Cardiac fibroblast (primary cell): Measurements from ENCODE around the gene GCK.

Experiments used
- DNase-seq, 2 donors: peaks; one replicate each; pipeline versions ENCODE4 v3.0.0 to v3.0.0-alpha.2; 2010; ENCODE audit warnings: low read depth in 2 of 2
- H3K4me3 ChIP-seq, 2 donors: replicated peaks in 1 of 2; 1 replicate in 1 of 2; 2 replicates in 1 of 2; pipeline ENCODE4 v1.5.1; 2011; ENCODE audit warnings: low read depth in 2 of 2, low read length in 2 of 2, mild to moderate bottlenecking in 2 of 2, moderate library complexity in 1 of 2
- TF ChIP-seq, protein P1 (sequence below): IDR thresholded peaks from one replicate; pipeline ENCODE4 v1.5.1; 2011; ENCODE audit warnings: low read depth, mild to moderate bottlenecking, low read length, inconsistent platforms

The GCK gene

GRCh38 chr7:44218418-44219201 is 29.4 kb upstream of the GCK start:
- no peak overlapping the region for H3K4me3 ChIP-seq
- peak in 1 of 2 donors; percentile 22 for DNase-seq
- TF ChIP-seq, protein P1, sequence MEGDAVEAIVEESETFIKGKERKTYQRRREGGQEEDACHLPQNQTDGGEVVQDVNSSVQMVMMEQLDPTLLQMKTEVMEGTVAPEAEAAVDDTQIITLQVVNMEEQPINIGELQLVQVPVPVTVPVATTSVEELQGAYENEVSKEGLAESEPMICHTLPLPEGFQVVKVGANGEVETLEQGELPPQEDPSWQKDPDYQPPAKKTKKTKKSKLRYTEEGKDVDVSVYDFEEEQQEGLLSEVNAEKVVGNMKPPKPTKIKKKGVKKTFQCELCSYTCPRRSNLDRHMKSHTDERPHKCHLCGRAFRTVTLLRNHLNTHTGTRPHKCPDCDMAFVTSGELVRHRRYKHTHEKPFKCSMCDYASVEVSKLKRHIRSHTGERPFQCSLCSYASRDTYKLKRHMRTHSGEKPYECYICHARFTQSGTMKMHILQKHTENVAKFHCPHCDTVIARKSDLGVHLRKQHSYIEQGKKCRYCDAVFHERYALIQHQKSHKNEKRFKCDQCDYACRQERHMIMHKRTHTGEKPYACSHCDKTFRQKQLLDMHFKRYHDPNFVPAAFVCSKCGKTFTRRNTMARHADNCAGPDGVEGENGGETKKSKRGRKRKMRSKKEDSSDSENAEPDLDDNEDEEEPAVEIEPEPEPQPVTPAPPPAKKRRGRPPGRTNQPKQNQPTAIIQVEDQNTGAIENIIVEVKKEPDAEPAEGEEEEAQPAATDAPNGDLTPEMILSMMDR, result no peak

DNA sequence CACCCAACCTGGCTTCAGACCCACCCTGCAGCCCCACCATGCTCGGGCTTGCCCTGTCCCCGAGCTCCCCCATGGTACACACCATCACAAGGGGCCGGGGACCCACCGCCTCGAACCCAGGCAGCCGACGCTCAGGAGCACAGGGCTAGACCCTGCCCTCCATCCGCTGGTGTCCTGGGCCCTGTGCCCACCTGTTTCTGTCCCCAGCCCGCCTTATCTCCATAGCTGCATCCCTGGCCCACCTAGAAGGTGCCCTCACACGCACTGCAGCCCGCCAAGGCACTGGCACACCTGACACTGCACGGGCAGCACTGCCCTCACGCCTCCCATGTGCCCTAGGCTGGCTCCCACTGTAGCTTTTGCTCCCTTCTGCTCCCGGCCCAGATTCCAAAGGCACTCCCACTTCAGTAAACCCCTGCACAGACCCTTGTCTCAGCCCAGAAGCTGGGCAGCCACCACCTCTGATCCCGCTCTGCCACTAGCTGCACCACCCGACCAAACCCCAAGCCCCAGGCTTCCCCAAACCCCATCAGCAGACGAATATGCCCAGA is 28.7 kb upstream of the GCK start:
- H3K4me3 ChIP-seq, result no peak overlapping the region
- TF ChIP-seq, protein P1, result no peak
- no peak for DNase-seq

DNA sequence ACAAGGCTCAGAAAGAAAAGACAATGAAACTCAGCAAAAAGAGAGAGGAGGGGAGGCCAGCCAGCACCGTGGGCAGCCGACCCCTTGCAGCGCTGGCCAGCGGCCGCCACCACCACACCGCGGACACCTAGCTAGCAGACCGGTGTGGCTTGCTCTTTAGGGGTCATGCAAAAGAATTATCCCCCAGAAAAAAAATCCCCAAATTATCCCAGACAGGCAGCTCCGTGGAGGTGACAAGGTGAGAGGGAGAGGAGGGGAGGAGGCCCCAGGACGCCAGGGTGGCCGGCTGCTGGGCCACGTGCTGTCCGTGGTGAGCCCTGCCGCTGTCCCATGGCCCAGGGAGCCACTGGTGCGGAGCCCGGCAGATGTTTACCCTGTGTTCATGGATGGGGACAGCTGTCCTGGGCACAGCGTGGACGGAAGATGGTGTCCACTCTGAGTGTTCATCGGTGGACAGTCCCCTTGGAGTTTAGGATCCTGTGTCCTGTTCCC is 28.0 kb upstream of the GCK start:
- no peak for DNase-seq
- H3K4me3 ChIP-seq, result no peak overlapping the region
- TF ChIP-seq, protein P1, result no peak

DNA sequence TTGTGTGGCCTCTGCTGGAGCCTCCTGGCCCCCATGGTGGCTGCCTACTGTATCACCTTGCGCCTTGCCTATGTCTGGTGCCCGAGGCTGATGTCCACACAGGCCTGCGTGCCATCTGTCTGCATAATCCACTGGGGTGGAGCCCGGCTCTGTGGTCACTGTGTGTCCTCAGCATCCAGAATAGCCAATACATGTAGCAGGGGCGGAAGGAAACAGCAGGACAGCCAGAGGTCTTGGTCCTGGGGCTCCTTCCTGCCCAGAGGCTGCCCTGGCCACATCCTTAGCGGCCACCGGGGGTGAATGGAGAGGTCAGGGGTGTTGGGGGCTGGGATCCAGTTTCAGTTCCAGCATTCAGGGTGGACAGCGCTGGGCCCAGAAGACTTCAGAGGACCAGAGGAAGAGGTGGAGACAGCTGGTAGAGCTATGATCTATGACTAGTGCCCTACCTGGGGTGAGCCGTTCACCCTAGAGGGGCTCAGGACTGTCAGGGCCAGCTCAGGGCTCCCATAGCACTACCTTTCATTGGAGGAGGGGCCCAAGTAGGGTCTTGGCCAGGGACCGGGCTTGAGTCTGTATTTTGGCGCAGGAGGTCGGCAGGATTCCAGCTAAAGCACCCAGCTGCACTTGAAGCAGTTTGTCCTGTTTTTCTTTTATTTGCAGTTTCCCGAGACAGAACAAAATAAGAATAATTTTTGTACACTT is 27.4 kb upstream of the GCK start:
- no peak for DNase-seq
- TF ChIP-seq, protein P1, result no peak
- no peak overlapping the region for H3K4me3 ChIP-seq

GRCh38 chr7:44216019-44216418 is 26.8 kb upstream of the GCK start:
- no peak overlapping the region for H3K4me3 ChIP-seq
- DNase-seq, result no peak

DNA sequence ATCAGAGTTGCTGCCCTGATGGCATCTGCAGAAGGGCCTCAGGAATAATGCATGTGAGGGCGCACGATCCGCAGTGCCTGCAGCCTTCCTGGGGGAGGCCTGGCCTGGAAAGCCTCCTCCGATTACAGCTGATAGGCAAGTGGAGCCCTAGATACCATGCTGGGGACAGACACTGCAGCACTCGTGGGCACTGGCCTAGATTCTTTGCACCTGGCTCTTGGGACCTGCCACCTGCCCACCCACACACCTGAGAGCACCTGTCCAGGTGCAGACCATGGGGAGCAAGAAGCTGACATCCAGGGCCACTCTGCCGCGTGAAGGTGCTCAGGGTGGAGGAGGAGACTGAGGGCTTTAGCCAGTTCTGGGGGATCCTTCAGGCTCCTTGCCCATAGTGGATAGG is 26.3 kb upstream of the GCK start:
- TF ChIP-seq, protein P1, result no peak
- no peak for DNase-seq
- H3K4me3 ChIP-seq, result no peak overlapping the region

More at GRCh38 chr7:44216019-44216418, 26.8 kb upstream of the GCK start:
- TF ChIP-seq, protein P1, result no peak
